ENCODE results near the gene ULBP3. TPM values are rescaled to one million over a fixed set of nuclear protein-coding genes. Genes with fewer than 3 reads are reported as not detected.

The ULBP3 gene
- polyA plus RNA-seq, 1 of the 3 experiments (the other 2 are of a cell fraction): 4.6 TPM

DNA sequence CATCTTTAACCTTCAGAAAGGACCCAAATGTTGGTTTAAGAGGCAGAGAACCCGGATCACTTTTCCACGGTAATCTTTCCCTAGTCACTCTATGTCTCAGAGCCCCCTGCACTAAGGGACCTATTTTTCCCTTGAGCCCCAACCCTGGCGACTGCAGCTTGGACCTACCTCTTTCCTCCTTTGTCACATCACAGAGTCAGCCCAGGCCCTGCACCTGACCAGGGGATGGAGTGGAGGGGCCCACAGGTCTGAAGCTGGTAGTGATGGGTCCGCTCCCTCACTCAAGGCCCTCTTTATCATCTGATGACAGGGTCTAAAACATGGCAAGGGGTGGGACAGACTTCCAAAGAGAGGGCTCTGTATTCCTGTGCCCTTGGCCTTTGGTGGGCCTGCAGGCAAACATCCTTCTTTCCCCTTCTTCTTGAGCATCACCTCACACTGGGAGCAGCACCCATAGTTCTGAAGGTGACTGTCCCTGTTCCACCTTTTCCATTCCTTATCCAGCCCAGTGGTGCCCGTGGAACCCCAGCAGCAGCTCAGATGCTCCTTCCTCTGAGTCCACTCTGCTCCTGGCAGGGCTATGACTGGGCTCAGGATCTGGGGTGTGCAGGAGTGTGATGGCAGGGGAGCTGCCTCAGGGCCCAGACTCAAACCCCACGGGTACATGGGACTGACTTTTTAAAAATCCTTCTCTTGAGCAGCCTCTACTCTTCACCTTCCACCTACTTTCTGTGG is 49.9 kb downstream of the ULBP3 start:
- H3K9me2 ChIP-seq: no peaks in the 10 kb centered on the region
- H3K27ac ChIP-seq (ENCODE audit: low read depth in 2 of 2, low read length in 1 of 2): no peak overlapping the region
- ChIA-PET POLR2A (no interaction called here), CTCF (interaction anchor here (1.0 kb wide), 1 partner anchor 83 kb away, joined by 3 read pairs; no protein-coding TSS in a partner anchor)
- no peak for DNase-seq
- no peaks in the 10 kb centered on the region for H3F3A ChIP-seq (replicated peaks; ENCODE audit: insufficient read depth)
- H3K4me3 ChIP-seq (ENCODE audit: low read depth in 2 of 2, low read length in 1 of 2): no peak overlapping the region
- H3K9me3 ChIP-seq: no peaks in the 10 kb centered on the region
- H3K4me2 ChIP-seq: no peak overlapping the region
- H2AFZ ChIP-seq (ENCODE audit: low read depth): no peak overlapping the region
- H3K9ac ChIP-seq: no peak overlapping the region
- TF ChIP-seq, protein P1, sequence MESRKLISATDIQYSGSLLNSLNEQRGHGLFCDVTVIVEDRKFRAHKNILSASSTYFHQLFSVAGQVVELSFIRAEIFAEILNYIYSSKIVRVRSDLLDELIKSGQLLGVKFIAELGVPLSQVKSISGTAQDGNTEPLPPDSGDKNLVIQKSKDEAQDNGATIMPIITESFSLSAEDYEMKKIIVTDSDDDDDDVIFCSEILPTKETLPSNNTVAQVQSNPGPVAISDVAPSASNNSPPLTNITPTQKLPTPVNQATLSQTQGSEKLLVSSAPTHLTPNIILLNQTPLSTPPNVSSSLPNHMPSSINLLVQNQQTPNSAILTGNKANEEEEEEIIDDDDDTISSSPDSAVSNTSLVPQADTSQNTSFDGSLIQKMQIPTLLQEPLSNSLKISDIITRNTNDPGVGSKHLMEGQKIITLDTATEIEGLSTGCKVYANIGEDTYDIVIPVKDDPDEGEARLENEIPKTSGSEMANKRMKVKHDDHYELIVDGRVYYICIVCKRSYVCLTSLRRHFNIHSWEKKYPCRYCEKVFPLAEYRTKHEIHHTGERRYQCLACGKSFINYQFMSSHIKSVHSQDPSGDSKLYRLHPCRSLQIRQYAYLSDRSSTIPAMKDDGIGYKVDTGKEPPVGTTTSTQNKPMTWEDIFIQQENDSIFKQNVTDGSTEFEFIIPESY (IDR thresholded peaks at IDR 0.05; ENCODE audit: borderline replicate concordance, low read depth): no peak
- TF ChIP-seq ELF1 (IDR thresholded peaks at IDR 0.05): no peak
- TF ChIP-seq, protein P2, sequence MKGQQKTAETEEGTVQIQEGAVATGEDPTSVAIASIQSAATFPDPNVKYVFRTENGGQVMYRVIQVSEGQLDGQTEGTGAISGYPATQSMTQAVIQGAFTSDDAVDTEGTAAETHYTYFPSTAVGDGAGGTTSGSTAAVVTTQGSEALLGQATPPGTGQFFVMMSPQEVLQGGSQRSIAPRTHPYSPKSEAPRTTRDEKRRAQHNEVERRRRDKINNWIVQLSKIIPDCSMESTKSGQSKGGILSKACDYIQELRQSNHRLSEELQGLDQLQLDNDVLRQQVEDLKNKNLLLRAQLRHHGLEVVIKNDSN (IDR thresholded peaks at IDR 0.05; ENCODE audit: borderline replicate concordance, low read depth): no peak
- no peak for TF ChIP-seq RCOR1 (IDR thresholded peaks at IDR 0.05; ENCODE audit: low read length)
- TF ChIP-seq FOSL2 (IDR thresholded peaks at IDR 0.05; ENCODE audit: borderline replicate concordance, low read depth): no peak
- no peak for TF ChIP-seq JUND (IDR thresholded peaks at IDR 0.05)
- TF ChIP-seq SIN3A (IDR thresholded peaks at IDR 0.05; ENCODE audit: borderline replicate concordance, low read depth, low read length): no peak
- TF ChIP-seq FOXJ3 (CRISPR knock-in tag; IDR thresholded peaks at IDR 0.05): no peak
- TF ChIP-seq POLR2AphosphoS5 (IDR thresholded peaks at IDR 0.05; ENCODE audit: low read depth, low read length): no peak
- no peak for TF ChIP-seq CHD2 (IDR thresholded peaks at IDR 0.05; ENCODE audit: low read length, partially characterized antibody)
- no peak for TF ChIP-seq GABPA (IDR thresholded peaks at IDR 0.05; ENCODE audit: low read depth)
- TF ChIP-seq SMC3 (IDR thresholded peaks at IDR 0.05; ENCODE audit: low read depth, low read length): no peak
- TF ChIP-seq NRF1 (IDR thresholded peaks at IDR 0.05; ENCODE audit: low read depth, low read length): no peak
- TF ChIP-seq TEAD4 (IDR thresholded peaks at IDR 0.05; ENCODE audit: borderline replicate concordance, insufficient read depth): no peak
- no peak for TF ChIP-seq EP300 (IDR thresholded peaks at IDR 0.05; ENCODE audit: borderline replicate concordance in 1 of 2, low read depth in 1 of 2, low read length in 1 of 2)
- TF ChIP-seq RFX5 (IDR thresholded peaks at IDR 0.05; ENCODE audit: low read length): no peak
- no peak for TF ChIP-seq MEF2A (IDR thresholded peaks at IDR 0.05; ENCODE audit: borderline replicate concordance, low read depth)
- TF ChIP-seq, protein P3, sequence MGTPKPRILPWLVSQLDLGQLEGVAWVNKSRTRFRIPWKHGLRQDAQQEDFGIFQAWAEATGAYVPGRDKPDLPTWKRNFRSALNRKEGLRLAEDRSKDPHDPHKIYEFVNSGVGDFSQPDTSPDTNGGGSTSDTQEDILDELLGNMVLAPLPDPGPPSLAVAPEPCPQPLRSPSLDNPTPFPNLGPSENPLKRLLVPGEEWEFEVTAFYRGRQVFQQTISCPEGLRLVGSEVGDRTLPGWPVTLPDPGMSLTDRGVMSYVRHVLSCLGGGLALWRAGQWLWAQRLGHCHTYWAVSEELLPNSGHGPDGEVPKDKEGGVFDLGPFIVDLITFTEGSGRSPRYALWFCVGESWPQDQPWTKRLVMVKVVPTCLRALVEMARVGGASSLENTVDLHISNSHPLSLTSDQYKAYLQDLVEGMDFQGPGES (IDR thresholded peaks at IDR 0.05; ENCODE audit: low read depth, low read length): no peak
- H3K27me3 ChIP-seq (ENCODE audit: insufficient read depth): peaks cover 26% of the 10 kb centered on the region
- H3K79me2 ChIP-seq (ENCODE audit: insufficient read depth): no peaks in the 10 kb centered on the region
- no peaks in the 10 kb centered on the region for H3K36me3 ChIP-seq (replicated peaks in 1 of 2; ENCODE audit: control insufficient read depth in 1 of 2, insufficient read depth in 2 of 2, low read length in 1 of 2)
- 6% methylated on average over 5 of the region's 6 CpGs for WGBS (ENCODE audit: low lambda C conversion rate)
- H3K4me1 ChIP-seq (ENCODE audit: control insufficient read depth in 1 of 2, insufficient read depth in 2 of 2, low read depth in 1 of 2, low read length in 1 of 2): no peaks in the 10 kb centered on the region
- no peaks in the 10 kb centered on the region for H4K20me1 ChIP-seq (ENCODE audit: insufficient read depth)
